Endothelial cell of umbilical vein (primary cell): Measurements from ENCODE around the gene GYS1. TPM values are rescaled to one million over a fixed set of nuclear protein-coding genes. Genes with fewer than 3 reads are reported as not detected.

Source experiments
- BruUV-seq: library from RNA; stranded (reverse); fragments of 400-500 nt; replicated peaks from 2 replicates; lab custom pipeline; 2021; lab: Mats Ljungman, UMichigan
- CTCF ChIA-PET: fragments of 300-600, 350-600 bp; sonication (Branson Sonifier 250); formaldehyde crosslinking; loops from one replicate; lab custom pipeline; 2021; ENCODE audit warnings: antibody characterized with exemption, inconsistent platforms; lab: Charles Lee
- POLR2A ChIA-PET: fragments of 300-600, 350-600 bp; sonication (Branson Sonifier 250); formaldehyde crosslinking; loops from one replicate; lab custom pipeline; 2021; ENCODE audit warnings: antibody characterized with exemption, inconsistent platforms; lab: Charles Lee
- DNase-seq: peaks from one replicate; pipeline ENCODE4 v3.0.0-alpha.2; 2011; ENCODE audit warnings: low read depth, low spot score
- FAIRE-seq: peaks from 2 replicates; lab custom pipeline; 2011; peaks lifted over from hg19 to GRCh38; lab: Jason Lieb, UNC
- H2AFZ ChIP-seq: 2 replicates; pipeline ENCODE4 v1.6.0; 2012; ENCODE audit warnings: low read depth, low read length, control low read depth, inconsistent platforms
- H3K27ac ChIP-seq: 2 replicates; pipeline ENCODE4 v1.5.1; 2011; ENCODE audit warnings: low read depth, mild to moderate bottlenecking, control low read depth, low read length, moderate library complexity; ENCODE audit not compliant: insufficient read depth
- H3K27me3 ChIP-seq, 2 experiments: 2 replicates each; pipeline versions ENCODE4 v1.6.0 to v1.6.1; 2011; ENCODE audit warnings: low read length in 2 of 2, mixed read lengths in 1 of 2; ENCODE audit not compliant: control insufficient read depth in 2 of 2, insufficient read depth in 2 of 2
- H3K36me3 ChIP-seq, 2 experiments: 2 replicates in 1 of 2; 3 replicates in 1 of 2; pipeline ENCODE4 v1.5.1; 2011; ENCODE audit warnings: low read length in 2 of 2, mild to moderate bottlenecking in 1 of 2, moderate library complexity in 1 of 2; ENCODE audit not compliant: control insufficient read depth in 2 of 2, insufficient read depth in 2 of 2; ENCODE audit errors: extremely low read depth in 1 of 2
- H3K4me1 ChIP-seq: 3 replicates; pipeline ENCODE4 v1.5.1; 2011; ENCODE audit warnings: mild to moderate bottlenecking, low read length; ENCODE audit not compliant: control insufficient read depth, insufficient read depth; ENCODE audit errors: extremely low read depth
- H3K4me2 ChIP-seq: 2 replicates; pipeline ENCODE4 v1.6.1; 2011; ENCODE audit warnings: low read length, control low read depth, mixed read lengths; ENCODE audit not compliant: insufficient read depth
- H3K4me3 ChIP-seq, 3 experiments: fragments of 200-600 bp in 1 of 3; sonication (generic), shearing (Covaris generic) in 1 of 3; replicated peaks in 1 of 3; 2 replicates each; pipeline ENCODE4 v1.5.1; 2011 to 2016; ENCODE audit warnings: control low read depth in 3 of 3, low read length in 3 of 3, mild to moderate bottlenecking in 2 of 3, inconsistent platforms in 1 of 3, low read depth in 1 of 3, moderate library complexity in 1 of 3; ENCODE audit not compliant: insufficient read depth in 1 of 3
- H3K79me2 ChIP-seq: 2 replicates; pipeline ENCODE4 v1.6.0; 2012; ENCODE audit warnings: low read length, inconsistent platforms; ENCODE audit not compliant: control insufficient read depth, insufficient read depth
- H3K9ac ChIP-seq: replicated peaks from 2 replicates; pipeline ENCODE3; 2011; ENCODE audit warnings: low read length, control low read depth; ENCODE audit not compliant: insufficient read depth; ENCODE audit errors: extremely low read depth
- H3K9me1 ChIP-seq: replicated peaks from 3 replicates; pipeline ENCODE4 v1.6.0; 2011; ENCODE audit warnings: mild to moderate bottlenecking, low read length; ENCODE audit not compliant: control insufficient read depth, insufficient read depth; ENCODE audit errors: extremely low read depth
- H3K9me3 ChIP-seq: replicated peaks from 2 replicates; pipeline ENCODE4 v1.5.1; 2012; ENCODE audit warnings: low read length, inconsistent platforms; ENCODE audit not compliant: control insufficient read depth, insufficient read depth
- H4K20me1 ChIP-seq: replicated peaks from 2 replicates; pipeline ENCODE3; 2011; ENCODE audit warnings: mild to moderate bottlenecking, low read length; ENCODE audit not compliant: control insufficient read depth, insufficient read depth; ENCODE audit errors: extremely low read depth
- EZH2 ChIP-seq: IDR thresholded peaks from 2 replicates; pipeline ENCODE4 v1.6.1; 2012; ENCODE audit warnings: borderline replicate concordance, low read depth, mild to moderate bottlenecking, moderate library complexity, low read length, inconsistent platforms; ENCODE audit not compliant: severe bottlenecking
- FOS ChIP-seq: IDR thresholded peaks from 2 replicates; pipeline ENCODE4 v1.6.1; 2011; ENCODE audit warnings: mild to moderate bottlenecking, low read length, moderate library complexity, borderline replicate concordance; ENCODE audit not compliant: insufficient read depth
- GATA2 ChIP-seq: IDR thresholded peaks from 2 replicates; pipeline ENCODE4 v1.7.0; 2011; ENCODE audit warnings: low read depth, mild to moderate bottlenecking, moderate library complexity, mixed read lengths, low read length; ENCODE audit not compliant: insufficient read length, insufficient read depth
- JUN ChIP-seq: IDR thresholded peaks from 2 replicates; pipeline ENCODE4 v1.6.1; 2011; ENCODE audit warnings: borderline replicate concordance, low read depth; ENCODE audit not compliant: insufficient read length, insufficient read depth
- MYC ChIP-seq: IDR thresholded peaks from one replicate; pipeline ENCODE4 v1.6.1; 2011; ENCODE audit warnings: mild to moderate bottlenecking, low read depth, low read length
- POLR2A ChIP-seq: IDR thresholded peaks from 2 replicates; pipeline ENCODE4 v1.6.1; 2012; ENCODE audit warnings: low read depth, mild to moderate bottlenecking, control low read depth, low read length
- POLR2AphosphoS5 ChIP-seq: IDR thresholded peaks from 2 replicates; pipeline ENCODE4 v1.6.1; 2012; ENCODE audit warnings: low read depth, mild to moderate bottlenecking, control low read depth, low read length, moderate library complexity; ENCODE audit not compliant: insufficient read depth
- dilution Hi-C: fragments of 300-500 bp; cut with MboI; formaldehyde crosslinking; loops from one replicate; pipeline ENCODE4 v1.15.0; 2019; ENCODE audit warnings: low sequenced_read_pairs; ENCODE audit not compliant: extremely low pct_ligation_motif_present
- intact Hi-C: fragments of 100-400 bp; cut with micrococcal nuclease; formaldehyde crosslinking; loops from one replicate; pipeline ENCODE4 v1.10.0; 2022
- polyA plus RNA-seq, 4 experiments: library from polyadenylated mRNA; depleted of rRNA in 3 of 4; stranded (reverse) in 3 of 4; unstranded in 1 of 4; fragments of >200 nt; gene quantifications; 2 replicates each; pipeline versions ENCODE4 v1.2.1 to v1.2.3, GENCODE V29; 2011 to 2012; ENCODE audit warnings: missing spikeins in 1 of 4
- total RNA-seq: library from RNA; stranded (reverse); gene quantifications from 2 replicates; pipeline ENCODE4 v1.2.3, GENCODE V29; 2021
- TF ChIP-seq, protein P1 (sequence below): IDR thresholded peaks from 2 replicates; pipeline ENCODE4 v1.6.1; 2011; ENCODE audit not compliant: insufficient read depth, insufficient read length
- TF ChIP-seq, protein P2 (sequence below), 2 donors: IDR thresholded peaks; 1 replicate in 1 of 2; 2 replicates in 1 of 2; pipeline ENCODE4 v1.5.1; 2011; ENCODE audit warnings: low read length in 2 of 2, mild to moderate bottlenecking in 2 of 2, moderate library complexity in 2 of 2, control low read depth in 1 of 2, inconsistent platforms in 1 of 2, low read depth in 1 of 2; ENCODE audit not compliant: insufficient read depth in 1 of 2; ENCODE audit errors: extremely low read depth in 1 of 2

The GYS1 gene
- total and polyA plus RNA-seq, 2 donors (not counting 3 experiments of a cell fraction or from before 2014, with no cell fraction given), result 39.0 to 58.9 TPM

DNA sequence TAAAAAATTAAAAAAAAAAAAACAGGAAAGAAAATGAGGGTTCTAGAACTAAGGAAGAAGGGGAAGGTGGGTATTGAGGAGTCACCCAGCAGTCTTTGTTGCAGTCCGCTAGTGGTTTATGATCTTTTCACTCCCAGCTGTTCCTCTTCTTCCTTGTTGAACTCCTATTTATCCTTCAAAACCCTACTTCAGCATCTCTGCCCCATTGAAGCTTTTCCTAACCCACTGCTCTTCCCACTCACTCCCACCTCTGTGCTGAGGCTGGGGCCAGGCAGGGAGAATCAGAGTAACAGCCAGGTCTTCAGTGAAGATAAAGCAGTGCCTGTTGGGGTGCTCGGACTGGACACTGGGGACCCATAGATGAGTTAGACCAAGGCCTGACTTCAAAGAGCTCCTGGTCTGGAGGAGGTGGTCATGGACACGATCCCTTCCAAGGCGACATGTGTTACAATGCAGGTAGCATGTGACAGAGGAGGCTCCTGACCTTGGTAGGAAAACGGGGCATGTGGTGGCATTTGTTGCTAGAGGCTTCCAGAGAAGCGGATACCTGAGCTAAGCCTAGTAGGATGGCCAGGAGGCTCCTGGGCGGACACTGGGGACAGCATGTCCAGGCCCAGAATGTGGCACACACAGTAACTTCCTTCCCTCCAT lies 12.0 kb upstream of the GYS1 start:
- TF ChIP-seq POLR2A (no peak), POLR2AphosphoS5 (no peak), EZH2 (no peak), JUN (no peak), GATA2 (no peak), FOS (no peak), MYC (no peak)
- TF ChIP-seq, protein P1, sequence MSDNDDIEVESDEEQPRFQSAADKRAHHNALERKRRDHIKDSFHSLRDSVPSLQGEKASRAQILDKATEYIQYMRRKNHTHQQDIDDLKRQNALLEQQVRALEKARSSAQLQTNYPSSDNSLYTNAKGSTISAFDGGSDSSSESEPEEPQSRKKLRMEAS, result no peak
- TF ChIP-seq, protein P2, sequence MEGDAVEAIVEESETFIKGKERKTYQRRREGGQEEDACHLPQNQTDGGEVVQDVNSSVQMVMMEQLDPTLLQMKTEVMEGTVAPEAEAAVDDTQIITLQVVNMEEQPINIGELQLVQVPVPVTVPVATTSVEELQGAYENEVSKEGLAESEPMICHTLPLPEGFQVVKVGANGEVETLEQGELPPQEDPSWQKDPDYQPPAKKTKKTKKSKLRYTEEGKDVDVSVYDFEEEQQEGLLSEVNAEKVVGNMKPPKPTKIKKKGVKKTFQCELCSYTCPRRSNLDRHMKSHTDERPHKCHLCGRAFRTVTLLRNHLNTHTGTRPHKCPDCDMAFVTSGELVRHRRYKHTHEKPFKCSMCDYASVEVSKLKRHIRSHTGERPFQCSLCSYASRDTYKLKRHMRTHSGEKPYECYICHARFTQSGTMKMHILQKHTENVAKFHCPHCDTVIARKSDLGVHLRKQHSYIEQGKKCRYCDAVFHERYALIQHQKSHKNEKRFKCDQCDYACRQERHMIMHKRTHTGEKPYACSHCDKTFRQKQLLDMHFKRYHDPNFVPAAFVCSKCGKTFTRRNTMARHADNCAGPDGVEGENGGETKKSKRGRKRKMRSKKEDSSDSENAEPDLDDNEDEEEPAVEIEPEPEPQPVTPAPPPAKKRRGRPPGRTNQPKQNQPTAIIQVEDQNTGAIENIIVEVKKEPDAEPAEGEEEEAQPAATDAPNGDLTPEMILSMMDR (IDR thresholded peaks at IDR 0.05; ENCODE audit: extremely low read depth in 1 of 2, insufficient read depth in 1 of 2, low read depth in 1 of 2, low read length in 2 of 2), result no peak
- BruUV-seq, result no TSS peak
- dilution Hi-C loops (no loop called here), intact Hi-C loops (no loop called here)
- Histone ChIP-seq H3K27ac (no peak overlapping the region), H3K9ac (no peak overlapping the region), H4K20me1 (no peaks in the 10 kb centered on the region), H3K9me1 (no peaks in the 10 kb centered on the region), H3K4me1 (no peaks in the 10 kb centered on the region), H3K4me2 (no peak overlapping the region), H3K4me3 (no peak overlapping the region), H3K79me2 (peaks cover 1% of the 10 kb centered on the region), H3K27me3 (no peaks in the 10 kb centered on the region), H2AFZ (no peak overlapping the region), H3K36me3 (peaks cover 8 to 28% of the 10 kb centered on the region in 2 experiments), H3K9me3 (no peaks in the 10 kb centered on the region)
- ChIA-PET POLR2A (no interaction called here), CTCF (interaction anchor here (1.8 kb wide), 1 partner anchor 13 kb away, joined by 4 read pairs; no protein-coding TSS in a partner anchor)
- DNase-seq (no peak), FAIRE-seq (no peak)
